HUES64 (cell line): ENCODE data around the gene OR5K1.

Experiments used
- H3K27ac ChIP-seq: 2 replicates; pipeline ENCODE4 v1.7.0; 2013; ENCODE audit warnings: low read depth, low read length, inconsistent platforms
- H3K27me3 ChIP-seq: 2 replicates; pipeline ENCODE4 v1.6.1; 2013; ENCODE audit warnings: mild to moderate bottlenecking, low read length; ENCODE audit not compliant: insufficient read depth
- H3K36me3 ChIP-seq: 2 replicates; pipeline ENCODE4 v1.6.1; 2013; ENCODE audit warnings: mild to moderate bottlenecking, low read length; ENCODE audit not compliant: insufficient read depth
- H3K4me1 ChIP-seq: 2 replicates; pipeline ENCODE4 v1.6.1; 2013; ENCODE audit warnings: mild to moderate bottlenecking, low read length, moderate library complexity; ENCODE audit not compliant: insufficient read depth
- H3K4me3 ChIP-seq: 2 replicates; pipeline ENCODE4 v1.5.1; 2013; ENCODE audit warnings: mild to moderate bottlenecking, low read length, moderate library complexity
- H3K9ac ChIP-seq: 2 replicates; pipeline ENCODE4 v1.6.1; 2013; ENCODE audit warnings: mild to moderate bottlenecking, low read depth, low read length
- H3K9me3 ChIP-seq: 2 replicates; pipeline ENCODE4 v1.6.1; 2013; ENCODE audit warnings: low read depth, low read length; ENCODE audit not compliant: insufficient read depth
- WGBS: fragments of 150-250, 120-280 bp; methylation state at CpG from one replicate; pipeline ENCODE4 v1.1.7; 2013; ENCODE audit warnings: missing lambda C conversion rate; 5-methylcytosine and 5-hydroxymethylcytosine counted together

OR5K1 gene

DNA sequence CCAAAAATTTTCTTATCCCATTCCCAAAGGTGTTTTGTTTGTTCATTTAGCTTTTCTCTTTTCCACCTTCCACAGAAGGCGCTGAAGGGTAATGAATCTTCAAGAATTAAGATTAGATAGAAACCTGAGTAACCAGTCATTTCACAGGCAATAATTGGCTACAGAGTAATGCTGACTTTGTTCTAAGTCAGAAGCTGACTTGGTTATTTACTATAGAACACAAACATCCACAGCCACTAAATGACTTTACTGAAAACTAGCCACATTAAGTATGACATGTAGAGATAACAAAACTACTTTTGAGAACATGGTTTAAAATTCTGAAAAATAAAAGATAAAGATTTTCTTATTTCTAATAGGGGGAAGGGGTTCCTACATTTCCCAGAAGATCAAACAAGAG lies 51.9 kb downstream of the OR5K1 start:
- WGBS, result no CpG with 5 or more reads among the region's 1 CpG
- Histone ChIP-seq H3K27me3 (no peaks in the 10 kb centered on the region), H3K36me3 (peaks cover 51% of the 10 kb centered on the region), H3K9ac (no peak overlapping the region), H3K27ac (no peak overlapping the region), H3K9me3 (no peaks in the 10 kb centered on the region), H3K4me1 (peaks cover 11% of the 10 kb centered on the region), H3K4me3 (no peak overlapping the region)

DNA sequence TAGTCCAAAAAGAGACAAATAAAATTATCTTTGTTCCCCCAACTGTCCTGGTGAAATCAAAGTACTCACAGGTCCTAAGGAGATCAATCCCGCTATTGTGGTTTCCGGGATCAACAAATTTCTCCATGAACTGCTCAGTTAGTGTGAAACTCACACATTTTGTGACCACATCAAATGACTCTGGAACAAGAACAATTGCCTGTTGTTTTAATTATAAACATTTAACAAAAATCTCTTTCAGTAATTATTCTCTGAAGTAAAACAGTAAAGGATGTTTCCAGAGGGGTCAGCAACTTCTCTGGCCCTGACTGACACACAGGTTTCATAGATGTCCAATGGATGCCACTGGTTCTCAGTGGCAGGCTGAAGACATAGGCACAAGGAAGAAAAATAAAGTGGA lies 55.8 kb downstream of the OR5K1 start:
- peaks cover 64% of the 10 kb centered on the region for H3K36me3 ChIP-seq
- H3K4me3 ChIP-seq, result no peak overlapping the region
- H3K9me3 ChIP-seq, result no peaks in the 10 kb centered on the region
- H3K9ac ChIP-seq, result no peak overlapping the region
- H3K27me3 ChIP-seq, result no peaks in the 10 kb centered on the region
- WGBS, result 95% methylated on average over 2 of the region's 2 CpGs
- no peak overlapping the region for H3K27ac ChIP-seq
- peaks cover 16% of the 10 kb centered on the region for H3K4me1 ChIP-seq

DNA sequence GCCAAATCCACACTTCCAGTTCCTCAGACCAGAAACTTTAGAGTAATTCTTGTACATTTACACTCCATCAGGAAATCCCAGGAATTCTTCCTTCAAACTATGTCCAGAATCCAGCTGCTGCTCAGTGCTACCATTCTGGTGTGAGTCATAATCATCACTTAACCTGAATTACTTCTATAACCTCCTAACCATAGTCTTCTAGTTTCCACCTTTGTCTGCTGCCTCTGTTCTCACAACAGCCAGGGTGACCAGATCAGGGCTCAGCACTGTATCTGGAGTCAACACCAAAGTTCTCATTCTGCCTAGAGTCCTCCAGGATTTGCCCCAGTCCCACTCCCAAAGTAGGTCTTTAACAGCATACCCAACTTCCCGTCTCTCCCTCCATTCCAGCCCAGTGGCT lies 56.4 kb downstream of the OR5K1 start:
- Histone ChIP-seq H3K9ac (no peak overlapping the region), H3K4me1 (peaks cover 16% of the 10 kb centered on the region), H3K4me3 (no peak overlapping the region), H3K27me3 (no peaks in the 10 kb centered on the region), H3K36me3 (peaks cover 64% of the 10 kb centered on the region), H3K9me3 (no peaks in the 10 kb centered on the region), H3K27ac (no peak overlapping the region)
- 90% methylated on average over 1 of the region's 1 CpG for WGBS

DNA sequence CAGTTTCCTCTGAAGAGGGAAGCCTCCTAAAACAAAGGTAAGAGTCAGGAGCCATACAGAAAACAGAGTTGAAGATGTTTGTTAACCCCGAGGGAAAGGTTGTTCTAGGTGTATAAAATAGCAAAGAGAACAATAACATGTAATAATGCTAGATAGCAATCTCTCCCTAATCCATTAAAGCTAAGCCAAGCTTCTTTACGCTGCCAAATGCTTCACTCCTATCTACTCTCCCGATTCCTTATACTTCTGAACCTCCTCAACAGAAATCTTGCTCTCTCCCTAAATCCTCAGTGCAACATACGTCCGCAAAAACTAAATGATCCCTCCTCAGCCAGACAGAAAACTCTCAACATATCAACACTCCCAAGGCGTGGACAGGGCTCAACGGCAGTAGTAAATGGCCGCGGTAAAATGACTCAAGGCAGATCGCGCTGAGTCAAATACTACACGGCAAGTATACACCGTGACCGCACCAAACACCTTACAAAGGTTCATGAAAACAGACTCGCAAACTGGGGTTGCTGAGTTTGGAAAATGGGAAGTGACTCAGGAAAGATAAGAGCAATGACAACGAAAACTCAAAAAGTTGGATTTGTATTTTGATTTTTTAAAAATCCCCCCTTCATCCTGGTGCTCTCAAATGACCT lies 59.0 kb downstream of the OR5K1 start:
- Histone ChIP-seq H3K9ac (peak overlapping the region; percentile 87), H3K36me3 (peaks cover 42% of the 10 kb centered on the region), H3K27me3 (no peaks in the 10 kb centered on the region), H3K27ac (peak overlapping the region; percentile 84), H3K4me1 (peaks cover 15% of the 10 kb centered on the region), H3K4me3 (peak overlapping the region; percentile 100), H3K9me3 (no peaks in the 10 kb centered on the region)
- WGBS, result under 1% methylated on average over 16 of the region's 16 CpGs
